Esophagus squamous epithelium (tissue), 5 donors: ENCODE data around the gene RTP5. TPM values are rescaled to one million over a fixed set of nuclear protein-coding genes. Genes with fewer than 3 reads are reported as not detected.

Source experiments
- DNase-seq: peaks from one replicate; lab custom pipeline; 2025; lab: John Stamatoyannopoulos, UW
- H3K27ac ChIP-seq, 4 donors: fragments of 200-600 bp; sonication (generic); one replicate each; pipeline ENCODE4 v1.5.1; 2016 to 2019; ENCODE audit warnings: mild to moderate bottlenecking in 1 of 4
- H3K27me3 ChIP-seq, 4 donors: fragments of 200-600 bp; sonication (generic); 1 replicate in 3 of 4; 2 replicates in 1 of 4; pipeline versions ENCODE4 v1.5.1 to v1.6.0; 2017 to 2021; ENCODE audit warnings: antibody characterized with exemption in 1 of 4
- H3K36me3 ChIP-seq, 3 donors: fragments of 200-600 bp; sonication (generic); one replicate each; pipeline ENCODE4 v1.5.1; 2016 to 2019
- H3K4me1 ChIP-seq, 3 donors: fragments of 200-600 bp; sonication (generic); one replicate each; pipeline ENCODE4 v1.5.1; 2017 to 2019
- H3K4me3 ChIP-seq, 4 donors: fragments of 200-600 bp; sonication (generic); 1 replicate in 3 of 4; 2 replicates in 1 of 4; pipeline ENCODE4 v1.5.1; 2016 to 2019; ENCODE audit warnings: mild to moderate bottlenecking in 2 of 4, moderate library complexity in 1 of 4
- H3K9me3 ChIP-seq, 3 donors: fragments of 200-600 bp; sonication (generic); one replicate each; pipeline ENCODE4 v1.5.1; 2016 to 2019
- POLR2A ChIP-seq, 4 donors: fragments of 450-650 bp; IDR thresholded peaks; one replicate each; pipeline ENCODE4 v1.6.1; 2017; ENCODE audit warnings: antibody characterized with exemption in 4 of 4, mild to moderate bottlenecking in 4 of 4, moderate library complexity in 3 of 4
- WGBS, 2 donors: methylation state at CpG; one replicate each; pipeline ENCODE4 v1.1.5; 2018; 5-methylcytosine and 5-hydroxymethylcytosine counted together
- intact Hi-C: fragments of 100-400 bp; cut with DNase I; formaldehyde crosslinking; loops from one replicate; pipeline ENCODE4 v1.15.0; 2022
- total RNA-seq, 4 donors: library from RNA; depleted of rRNA; stranded (reverse); fragments of >200 nt; gene quantifications; one replicate each; pipeline ENCODE4 v1.1.0, GENCODE V29; 2016
- TF ChIP-seq, protein P1 (sequence below), 6 experiments: fragments of 450-650 bp in 4 of 6; fragments of 200-600 bp in 2 of 6; sonication (generic) in 2 of 6; IDR thresholded peaks; one replicate each; pipeline ENCODE4 v1.5.1; 2016 to 2019; ENCODE audit warnings: antibody characterized with exemption in 6 of 6, mild to moderate bottlenecking in 4 of 6, moderate library complexity in 4 of 6
- donor health status: DM: yes; HTN: yes; CAD: no.

RTP5 gene
- total RNA-seq, 4 donors from 2014 or later = 0.12 to 0.19 TPM; not detected in 2

DNA sequence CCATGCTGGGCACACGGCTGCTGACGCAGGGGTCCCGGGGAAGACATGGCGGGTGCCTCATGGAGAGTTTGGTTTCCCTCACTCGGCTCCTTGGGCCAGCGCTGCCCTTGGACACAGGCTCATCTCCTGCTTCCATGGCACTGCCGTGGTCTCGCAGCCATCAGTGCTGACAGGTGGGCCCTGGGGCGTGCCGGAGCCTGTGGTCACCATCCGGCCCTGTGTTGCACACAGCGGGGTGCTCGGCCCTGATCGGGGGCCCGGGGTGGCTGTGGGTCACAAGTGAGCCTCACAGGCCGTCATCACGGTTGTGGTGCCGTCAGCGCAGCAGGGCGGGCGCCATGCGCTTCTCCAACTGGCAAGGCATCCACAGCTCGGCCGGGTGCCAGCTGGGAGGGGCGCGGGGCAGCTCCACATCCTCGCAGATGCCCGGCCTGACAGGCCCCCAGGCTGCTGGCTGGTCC, 582 bp downstream of the RTP5 start:
- no peak overlapping the region for H3K27ac ChIP-seq
- no peak for DNase-seq
- peaks cover 0 to 26% (median 3%) of the 10 kb centered on the region in 3 donors for H3K4me1 ChIP-seq
- H3K36me3 ChIP-seq = no peaks in the 10 kb centered on the region
- H3K4me3 ChIP-seq = no peak overlapping the region
- no peak for TF ChIP-seq POLR2A (IDR thresholded peaks at IDR 0.05)
- TF ChIP-seq, protein P1, sequence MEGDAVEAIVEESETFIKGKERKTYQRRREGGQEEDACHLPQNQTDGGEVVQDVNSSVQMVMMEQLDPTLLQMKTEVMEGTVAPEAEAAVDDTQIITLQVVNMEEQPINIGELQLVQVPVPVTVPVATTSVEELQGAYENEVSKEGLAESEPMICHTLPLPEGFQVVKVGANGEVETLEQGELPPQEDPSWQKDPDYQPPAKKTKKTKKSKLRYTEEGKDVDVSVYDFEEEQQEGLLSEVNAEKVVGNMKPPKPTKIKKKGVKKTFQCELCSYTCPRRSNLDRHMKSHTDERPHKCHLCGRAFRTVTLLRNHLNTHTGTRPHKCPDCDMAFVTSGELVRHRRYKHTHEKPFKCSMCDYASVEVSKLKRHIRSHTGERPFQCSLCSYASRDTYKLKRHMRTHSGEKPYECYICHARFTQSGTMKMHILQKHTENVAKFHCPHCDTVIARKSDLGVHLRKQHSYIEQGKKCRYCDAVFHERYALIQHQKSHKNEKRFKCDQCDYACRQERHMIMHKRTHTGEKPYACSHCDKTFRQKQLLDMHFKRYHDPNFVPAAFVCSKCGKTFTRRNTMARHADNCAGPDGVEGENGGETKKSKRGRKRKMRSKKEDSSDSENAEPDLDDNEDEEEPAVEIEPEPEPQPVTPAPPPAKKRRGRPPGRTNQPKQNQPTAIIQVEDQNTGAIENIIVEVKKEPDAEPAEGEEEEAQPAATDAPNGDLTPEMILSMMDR (IDR thresholded peaks at IDR 0.05) = no peak
- WGBS, 2 donors = 20% methylated on average over 2 of the region's 28 CpGs; no CpG with 5 or more reads in 1 of the 2 donors
- intact Hi-C loops = loop anchor here (10.0 kb wide), 1 partner anchor 135 kb away; the partner anchor contains the start of gene D2HGDH
- peaks cover 0 to 75% (median 0%) of the 10 kb centered on the region in 4 donors for H3K27me3 ChIP-seq
- no peaks in the 10 kb centered on the region for H3K9me3 ChIP-seq

DNA sequence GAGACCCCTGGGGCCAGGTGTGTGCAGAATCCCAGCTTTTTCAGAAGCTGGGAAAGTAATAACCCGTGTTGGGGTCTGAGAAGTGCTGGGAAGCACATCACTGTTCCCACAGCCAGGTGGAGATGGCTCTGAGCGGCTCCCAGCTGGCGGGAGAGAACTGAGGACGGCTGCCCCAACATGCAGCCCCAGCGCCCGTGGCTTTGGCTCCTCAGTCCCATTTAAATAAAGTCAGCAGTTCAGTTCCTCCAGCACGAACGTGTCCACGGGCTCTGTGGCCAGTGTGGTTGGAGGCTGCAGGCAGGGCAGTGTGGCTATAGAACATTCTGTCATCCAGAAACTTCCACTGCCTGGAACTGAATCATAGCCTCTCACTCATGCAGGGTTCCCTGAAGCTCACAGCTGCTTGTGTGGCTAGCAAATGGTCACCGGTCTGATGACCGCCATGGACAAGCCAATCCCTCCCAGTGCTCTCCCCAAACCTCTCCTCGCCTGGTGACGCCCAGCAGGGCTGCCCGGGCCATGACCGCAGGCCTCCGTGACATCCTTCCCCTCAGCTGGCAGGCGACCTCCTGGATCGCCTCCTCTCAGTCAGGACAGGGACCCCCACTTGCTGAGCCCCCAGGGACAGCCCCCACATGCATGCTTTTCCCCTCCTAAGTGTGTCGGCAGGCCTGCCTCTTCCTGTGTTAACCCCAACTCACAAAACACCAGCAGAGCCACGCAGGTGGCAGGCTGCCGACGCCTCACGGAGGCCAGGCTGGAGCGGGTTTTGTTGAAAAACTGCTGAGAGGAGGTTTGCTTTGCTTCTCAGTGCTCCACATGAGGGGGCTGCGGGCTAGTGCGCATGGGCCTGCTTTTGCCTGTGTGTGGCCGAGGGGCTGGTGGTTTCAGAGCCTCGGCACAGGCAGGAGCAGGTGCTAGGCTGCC, 1.3 kb downstream of the RTP5 start:
- no peak overlapping the region for H3K27ac ChIP-seq
- no peak overlapping the region for H3K4me3 ChIP-seq
- no peaks in the 10 kb centered on the region for H3K36me3 ChIP-seq
- TF ChIP-seq, protein P1 (IDR thresholded peaks at IDR 0.05) = no peak
- TF ChIP-seq POLR2A (IDR thresholded peaks at IDR 0.05) = no peak
- intact Hi-C loops = loop anchor here (10.0 kb wide), 1 partner anchor 136 kb away; the partner anchor contains the start of gene D2HGDH
- H3K9me3 ChIP-seq = no peaks in the 10 kb centered on the region
- 43 to 53% methylated on average over 8 to 13 of the region's 28 CpGs for WGBS, 2 donors
- no peak for DNase-seq
- H3K27me3 ChIP-seq = peaks cover 0 to 67% (median 0%) of the 10 kb centered on the region in 4 donors
- H3K4me1 ChIP-seq = peaks cover 0 to 26% (median 3%) of the 10 kb centered on the region in 3 donors

DNA sequence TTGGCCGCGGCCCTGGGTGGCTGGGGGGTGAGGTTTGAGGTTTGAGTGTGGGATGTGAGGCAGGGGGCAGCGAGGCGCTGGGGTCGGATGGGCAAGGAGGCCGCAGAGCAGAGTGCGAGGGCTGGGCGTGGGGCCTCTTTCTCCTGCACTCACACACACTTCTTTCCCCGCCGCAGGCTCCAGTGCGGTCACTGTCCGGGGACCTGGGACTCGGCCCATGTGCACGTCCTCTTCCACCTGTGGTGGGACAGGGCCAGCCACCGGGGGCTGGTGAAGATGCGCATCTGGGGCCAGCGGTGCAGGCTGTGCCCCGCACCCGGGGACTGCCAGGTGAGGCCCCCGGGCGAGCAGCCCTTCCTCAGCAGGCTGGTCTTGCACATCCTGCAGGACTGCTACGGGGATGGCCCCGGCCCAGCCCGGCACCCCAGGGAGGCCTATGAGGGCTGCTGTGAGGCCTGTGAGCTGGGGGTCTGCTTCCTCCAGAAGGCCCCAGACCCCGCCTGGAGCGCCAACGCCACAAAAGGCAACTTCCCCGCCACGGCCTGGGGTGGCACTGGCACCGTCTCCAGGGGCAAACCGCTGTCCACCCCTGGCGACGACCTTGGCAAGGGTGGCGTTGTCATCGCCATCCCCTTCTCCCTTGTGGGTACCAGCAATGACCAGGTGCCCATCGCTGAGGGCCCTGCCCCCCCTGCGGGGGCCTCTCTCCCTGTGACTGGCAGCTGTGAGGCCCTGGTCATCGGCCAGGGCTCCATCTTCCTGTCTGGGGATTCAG, 2.2 kb downstream of the RTP5 start:
- Histone ChIP-seq H3K4me3 (no peak overlapping the region), H3K27ac (no peak overlapping the region), H3K36me3 (no peaks in the 10 kb centered on the region), H3K4me1 (peaks cover 0 to 26% (median 3%) of the 10 kb centered on the region in 3 donors), H3K27me3 (peaks cover 0 to 59% (median 0%) of the 10 kb centered on the region in 4 donors), H3K9me3 (no peaks in the 10 kb centered on the region)
- 95% methylated on average over 10 of the region's 38 CpGs; no CpG with 5 or more reads in 1 of the 2 donors for WGBS, 2 donors
- DNase-seq = no peak
- TF ChIP-seq POLR2A (IDR thresholded peaks at IDR 0.05) = no peak
- TF ChIP-seq, protein P1 (IDR thresholded peaks at IDR 0.05) = no peak
- intact Hi-C loops = loop anchor here (10.0 kb wide), 1 partner anchor 137 kb away; the partner anchor contains the start of gene D2HGDH

DNA sequence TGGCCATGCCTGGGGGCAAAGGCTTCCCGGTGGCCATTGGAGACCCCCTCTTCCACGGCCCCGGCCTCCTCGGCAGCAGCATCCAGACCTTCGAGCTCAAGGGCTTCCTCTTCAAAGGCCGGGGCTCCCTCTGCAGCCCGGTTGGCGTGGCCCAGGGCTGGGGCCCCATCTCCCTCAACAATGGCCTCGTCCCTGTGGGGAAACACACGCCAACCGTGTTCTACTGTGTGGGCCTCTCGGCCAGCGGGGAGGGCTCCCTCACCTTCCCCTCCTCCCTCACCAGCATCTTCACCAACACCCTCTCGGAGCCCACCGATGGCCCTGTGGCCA, 2.7 kb downstream of the RTP5 start:
- DNase-seq = no peak
- 92% methylated on average over 6 of the region's 15 CpGs; no CpG with 5 or more reads in 1 of the 2 donors for WGBS, 2 donors
- peaks cover 0 to 26% (median 3%) of the 10 kb centered on the region in 3 donors for H3K4me1 ChIP-seq
- no peaks in the 10 kb centered on the region for H3K36me3 ChIP-seq
- H3K4me3 ChIP-seq = no peak overlapping the region
- H3K9me3 ChIP-seq = no peaks in the 10 kb centered on the region
- intact Hi-C loops = loop anchor here (10.0 kb wide), 1 partner anchor 137 kb away; the partner anchor contains the start of gene D2HGDH
- no peak for TF ChIP-seq POLR2A (IDR thresholded peaks at IDR 0.05)
- TF ChIP-seq, protein P1 (IDR thresholded peaks at IDR 0.05) = no peak
- peaks cover 0 to 53% (median 0%) of the 10 kb centered on the region in 4 donors for H3K27me3 ChIP-seq
- H3K27ac ChIP-seq = no peak overlapping the region
